Colonic mucosa (tissue), 4 donors: ENCODE results near the gene PCSK5. TPM values are rescaled to one million over a fixed set of nuclear protein-coding genes. Genes with fewer than 3 reads are reported as not detected.
"Not testable (repeated sequence)": the region's sequence is repeated elsewhere in the genome, so short reads cannot be mapped to it uniquely, and the experiment has no call there.

Experiments
- DNase-seq: peaks from one replicate; pipeline ENCODE4 v3.0.0-alpha.2; 2020
- H3K27ac ChIP-seq: fragments of 200-600 bp; one replicate; pipeline ENCODE4 v1.8.0; 2021
- H3K27me3 ChIP-seq: fragments of 200-600 bp; one replicate; pipeline ENCODE4 v1.8.0; 2021
- H3K36me3 ChIP-seq: fragments of 200-600 bp; one replicate; pipeline ENCODE4 v1.8.0; 2021
- H3K4me1 ChIP-seq: fragments of 200-600 bp; one replicate; pipeline ENCODE4 v1.8.0; 2021; ENCODE audit warnings: mild to moderate bottlenecking
- H3K4me3 ChIP-seq: fragments of 200-600 bp; one replicate; pipeline ENCODE4 v1.8.0; 2021
- H3K9ac ChIP-seq, 2 donors: one replicate each; pipeline ENCODE4 v1.7.0; 2013; ENCODE audit warnings: control low read depth in 2 of 2, low read depth in 2 of 2, low read length in 2 of 2
- H3K9me3 ChIP-seq: fragments of 200-600 bp; one replicate; pipeline ENCODE4 v1.8.0; 2021
- intact Hi-C: fragments of 100-400 bp; cut with DNase I; formaldehyde crosslinking; loops from one replicate; pipeline ENCODE4 v1.14.1; 2022
- total RNA-seq, 2 donors: library from RNA; stranded (reverse); fragmentation: NEBNext Ultra II Directional in 1 of 2; extraction: Animal tissue kit (Norgen Biotek cat#: 25700) in 1 of 2; gene quantifications; one replicate each; pipeline ENCODE4 v1.2.1, GENCODE V29; 2021
- TF ChIP-seq, protein P1 (sequence below): fragments of 200-600 bp; IDR thresholded peaks from one replicate; pipeline ENCODE4 v1.8.0; 2022; ENCODE audit warnings: antibody characterized with exemption, mild to moderate bottlenecking
- donor health status: healthy.
- donor health status: DM: no; HTN: no; CAD: no.
- donor health status: DM: no; HTN: no; CAD: no.

Gene PCSK5
- total RNA-seq, 2 donors from 2014 or later, result 36.7 to 55.3 TPM

DNA sequence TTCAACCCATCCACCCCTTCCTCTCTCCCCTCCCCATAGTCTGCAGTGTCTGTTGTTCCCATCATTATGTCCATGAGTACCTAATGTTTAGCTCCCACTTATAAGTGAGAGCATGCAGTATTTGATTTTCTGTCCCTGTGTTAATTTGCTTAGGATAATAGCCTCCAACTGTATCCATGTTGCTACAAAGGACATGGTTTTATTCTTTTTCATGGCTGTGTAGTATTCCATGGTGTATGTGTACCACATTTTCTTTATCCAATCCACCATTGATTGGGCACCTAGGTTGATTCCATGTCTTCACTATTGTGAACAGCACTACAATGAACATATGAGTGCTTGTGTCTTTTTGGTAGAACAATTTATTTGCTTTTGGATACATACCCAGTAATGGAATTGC lies 187.1 kb downstream of the PCSK5 start:
- H3K4me1 ChIP-seq, result no peaks in the 10 kb centered on the region
- H3K27me3 ChIP-seq, result no peaks in the 10 kb centered on the region
- intact Hi-C loops, result no loop called here
- H3K9ac ChIP-seq, result no peak overlapping the region
- no peak for DNase-seq
- H3K36me3 ChIP-seq, result no peaks in the 10 kb centered on the region
- H3K27ac ChIP-seq, result no peak overlapping the region
- H3K4me3 ChIP-seq, result no peak overlapping the region
- TF ChIP-seq, protein P1, sequence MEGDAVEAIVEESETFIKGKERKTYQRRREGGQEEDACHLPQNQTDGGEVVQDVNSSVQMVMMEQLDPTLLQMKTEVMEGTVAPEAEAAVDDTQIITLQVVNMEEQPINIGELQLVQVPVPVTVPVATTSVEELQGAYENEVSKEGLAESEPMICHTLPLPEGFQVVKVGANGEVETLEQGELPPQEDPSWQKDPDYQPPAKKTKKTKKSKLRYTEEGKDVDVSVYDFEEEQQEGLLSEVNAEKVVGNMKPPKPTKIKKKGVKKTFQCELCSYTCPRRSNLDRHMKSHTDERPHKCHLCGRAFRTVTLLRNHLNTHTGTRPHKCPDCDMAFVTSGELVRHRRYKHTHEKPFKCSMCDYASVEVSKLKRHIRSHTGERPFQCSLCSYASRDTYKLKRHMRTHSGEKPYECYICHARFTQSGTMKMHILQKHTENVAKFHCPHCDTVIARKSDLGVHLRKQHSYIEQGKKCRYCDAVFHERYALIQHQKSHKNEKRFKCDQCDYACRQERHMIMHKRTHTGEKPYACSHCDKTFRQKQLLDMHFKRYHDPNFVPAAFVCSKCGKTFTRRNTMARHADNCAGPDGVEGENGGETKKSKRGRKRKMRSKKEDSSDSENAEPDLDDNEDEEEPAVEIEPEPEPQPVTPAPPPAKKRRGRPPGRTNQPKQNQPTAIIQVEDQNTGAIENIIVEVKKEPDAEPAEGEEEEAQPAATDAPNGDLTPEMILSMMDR, result no peak
- H3K9me3 ChIP-seq, result no peaks in the 10 kb centered on the region

DNA sequence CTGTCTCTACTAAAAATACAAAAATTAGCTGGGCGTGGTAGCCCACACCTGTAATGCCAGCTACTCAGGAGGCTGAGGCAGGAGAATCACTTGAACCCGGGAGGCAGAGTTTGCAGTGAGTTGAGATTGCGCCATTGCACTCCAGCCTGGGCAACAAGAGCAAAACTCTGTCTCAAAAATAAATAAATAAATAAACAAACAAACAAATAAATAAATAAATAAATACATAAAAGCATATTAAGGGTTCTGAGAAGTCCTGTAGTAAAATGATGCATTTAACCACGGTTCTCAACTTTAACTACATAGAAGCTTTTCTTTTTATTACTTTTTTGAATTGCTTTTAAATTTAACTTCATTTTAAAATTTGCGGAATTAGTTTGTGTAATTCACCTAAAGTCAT lies 190.8 kb downstream of the PCSK5 start:
- H3K4me1 ChIP-seq, H3K4me3 ChIP-seq, H3K36me3 ChIP-seq, H3K9ac ChIP-seq, intact Hi-C loops, DNase-seq, H3K9me3 ChIP-seq, H3K27me3 ChIP-seq, H3K27ac ChIP-seq: not testable (repeated sequence)

DNA sequence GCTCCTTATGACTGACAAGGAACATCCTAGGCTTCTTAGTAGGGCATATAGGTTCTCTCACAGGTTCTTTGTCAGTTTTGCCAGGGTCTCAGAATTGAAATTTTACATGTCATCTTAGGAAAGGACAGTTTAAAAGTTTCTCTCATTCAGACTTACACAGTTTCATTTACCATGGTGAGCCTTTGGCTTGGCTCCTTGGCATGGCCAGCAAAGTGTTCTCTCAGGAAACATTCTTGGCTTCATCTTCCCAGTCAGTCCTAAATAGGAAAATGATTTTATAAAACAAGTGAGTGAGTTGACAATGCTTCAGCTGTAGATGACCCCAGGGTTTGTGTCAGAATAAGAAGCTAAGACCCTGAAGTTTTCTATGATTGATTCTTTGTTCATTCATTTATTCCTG lies 191.6 kb downstream of the PCSK5 start:
- Histone ChIP-seq H3K9me3 (no peaks in the 10 kb centered on the region), H3K36me3 (no peaks in the 10 kb centered on the region), H3K27ac (no peak overlapping the region), H3K4me3 (no peak overlapping the region), H3K4me1 (no peaks in the 10 kb centered on the region), H3K27me3 (no peaks in the 10 kb centered on the region), H3K9ac (no peak overlapping the region)
- no peak for DNase-seq
- TF ChIP-seq, protein P1, result no peak
- intact Hi-C loops, result no loop called here

DNA sequence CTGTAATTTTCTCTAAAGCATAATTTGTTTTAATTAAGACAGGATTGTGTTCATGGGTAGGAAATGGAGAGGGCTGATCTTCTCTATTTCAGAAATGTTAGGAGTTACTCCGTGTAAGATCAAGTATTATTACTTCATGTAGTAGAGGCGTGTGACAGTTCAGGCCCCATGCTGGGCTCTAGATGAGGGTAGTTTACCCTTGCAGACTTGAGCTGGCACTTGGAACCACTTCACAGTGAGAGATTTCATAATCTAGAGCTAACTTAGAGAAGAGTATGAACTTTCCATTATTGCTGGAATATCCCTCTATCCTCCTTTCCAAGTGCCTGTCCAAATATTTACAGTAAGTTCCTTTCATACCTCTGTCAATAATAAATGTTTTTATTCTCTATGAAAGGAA lies 195.1 kb downstream of the PCSK5 start:
- H3K4me3 ChIP-seq, result no peak overlapping the region
- H3K36me3 ChIP-seq, result no peaks in the 10 kb centered on the region
- no peaks in the 10 kb centered on the region for H3K4me1 ChIP-seq
- TF ChIP-seq, protein P1, result no peak
- intact Hi-C loops, result no loop called here
- no peak for DNase-seq
- no peaks in the 10 kb centered on the region for H3K9me3 ChIP-seq
- H3K27me3 ChIP-seq, result no peaks in the 10 kb centered on the region
- H3K27ac ChIP-seq, result no peak overlapping the region
- no peak overlapping the region for H3K9ac ChIP-seq

DNA sequence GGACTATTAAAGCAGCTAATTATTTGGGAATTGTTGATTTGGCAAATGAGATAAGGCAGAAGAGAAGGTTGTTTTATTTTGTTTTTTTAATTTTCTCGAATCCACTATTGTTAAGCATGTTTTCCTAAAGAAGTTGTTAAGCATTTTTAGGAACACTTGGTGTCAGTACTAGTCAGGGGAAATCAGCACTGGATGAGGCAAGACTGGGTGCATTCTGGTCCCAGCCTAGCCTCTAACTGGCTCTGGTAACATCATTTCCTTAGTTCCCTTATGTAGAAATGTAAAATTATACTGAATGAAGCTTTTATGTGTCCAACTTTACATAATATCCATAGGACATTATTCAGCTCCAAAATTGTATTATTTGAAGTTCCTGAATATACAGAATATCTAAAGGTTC lies 196.1 kb downstream of the PCSK5 start:
- TF ChIP-seq, protein P1, result no peak
- Histone ChIP-seq H3K27me3 (no peaks in the 10 kb centered on the region), H3K27ac (no peak overlapping the region), H3K4me3 (no peak overlapping the region), H3K9me3 (no peaks in the 10 kb centered on the region), H3K9ac (no peak overlapping the region), H3K36me3 (no peaks in the 10 kb centered on the region), H3K4me1 (no peaks in the 10 kb centered on the region)
- intact Hi-C loops, result no loop called here
- DNase-seq, result no peak

DNA sequence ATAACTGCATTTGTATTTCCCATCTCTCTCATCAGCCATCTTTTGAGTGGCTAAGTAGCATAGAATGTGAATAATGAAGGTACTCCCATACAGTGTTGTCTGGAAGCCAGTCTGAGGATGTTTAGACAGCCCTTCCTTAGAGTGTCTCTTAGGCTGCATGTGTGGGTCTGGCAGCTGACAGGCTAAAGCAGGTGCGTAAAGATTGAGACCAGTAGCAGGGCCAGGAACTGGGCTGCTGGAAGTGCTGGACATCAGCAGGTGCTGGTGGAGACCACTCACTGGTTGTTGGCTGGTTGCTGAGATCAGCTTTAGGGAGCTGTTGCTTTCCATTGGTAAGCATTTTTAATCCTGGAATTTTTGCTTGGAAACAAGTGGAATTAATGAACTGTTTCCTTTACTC lies 197.5 kb downstream of the PCSK5 start:
- Histone ChIP-seq H3K9me3 (no peaks in the 10 kb centered on the region), H3K27ac (no peak overlapping the region), H3K27me3 (no peaks in the 10 kb centered on the region), H3K36me3 (no peaks in the 10 kb centered on the region), H3K9ac (no peak overlapping the region), H3K4me3 (no peak overlapping the region), H3K4me1 (no peaks in the 10 kb centered on the region)
- no peak for DNase-seq
- TF ChIP-seq, protein P1, result no peak
- intact Hi-C loops, result no loop called here
